Colonic mucosa (tissue), 4 donors: Measurements from ENCODE around the gene RNF19B. TPM values are rescaled to one million over a fixed set of nuclear protein-coding genes. Genes with fewer than 3 reads are reported as not detected.

Experiments
- DNase-seq: peaks from one replicate; pipeline ENCODE4 v3.0.0-alpha.2; 2020
- H3K27ac ChIP-seq: fragments of 200-600 bp; one replicate; pipeline ENCODE4 v1.8.0; 2021
- H3K27me3 ChIP-seq: fragments of 200-600 bp; one replicate; pipeline ENCODE4 v1.8.0; 2021
- H3K36me3 ChIP-seq: fragments of 200-600 bp; one replicate; pipeline ENCODE4 v1.8.0; 2021
- H3K4me1 ChIP-seq: fragments of 200-600 bp; one replicate; pipeline ENCODE4 v1.8.0; 2021; ENCODE audit warnings: mild to moderate bottlenecking
- H3K4me3 ChIP-seq: fragments of 200-600 bp; one replicate; pipeline ENCODE4 v1.8.0; 2021
- H3K9ac ChIP-seq, 2 donors: one replicate each; pipeline ENCODE4 v1.7.0; 2013; ENCODE audit warnings: control low read depth in 2 of 2, low read depth in 2 of 2, low read length in 2 of 2
- H3K9me3 ChIP-seq: fragments of 200-600 bp; one replicate; pipeline ENCODE4 v1.8.0; 2021
- intact Hi-C: fragments of 100-400 bp; cut with DNase I; formaldehyde crosslinking; loops from one replicate; pipeline ENCODE4 v1.14.1; 2022
- total RNA-seq, 2 donors: library from RNA; stranded (reverse); fragmentation: NEBNext Ultra II Directional in 1 of 2; extraction: Animal tissue kit (Norgen Biotek cat#: 25700) in 1 of 2; gene quantifications; one replicate each; pipeline ENCODE4 v1.2.1, GENCODE V29; 2021
- TF ChIP-seq, protein P1 (sequence below): fragments of 200-600 bp; IDR thresholded peaks from one replicate; pipeline ENCODE4 v1.8.0; 2022; ENCODE audit warnings: antibody characterized with exemption, mild to moderate bottlenecking
- donor health status: healthy.
- donor health status: DM: no; HTN: no; CAD: no.
- donor health status: DM: no; HTN: no; CAD: no.

RNF19B gene
- total RNA-seq, 2 donors from 2014 or later: 44.4 to 106 TPM

DNA sequence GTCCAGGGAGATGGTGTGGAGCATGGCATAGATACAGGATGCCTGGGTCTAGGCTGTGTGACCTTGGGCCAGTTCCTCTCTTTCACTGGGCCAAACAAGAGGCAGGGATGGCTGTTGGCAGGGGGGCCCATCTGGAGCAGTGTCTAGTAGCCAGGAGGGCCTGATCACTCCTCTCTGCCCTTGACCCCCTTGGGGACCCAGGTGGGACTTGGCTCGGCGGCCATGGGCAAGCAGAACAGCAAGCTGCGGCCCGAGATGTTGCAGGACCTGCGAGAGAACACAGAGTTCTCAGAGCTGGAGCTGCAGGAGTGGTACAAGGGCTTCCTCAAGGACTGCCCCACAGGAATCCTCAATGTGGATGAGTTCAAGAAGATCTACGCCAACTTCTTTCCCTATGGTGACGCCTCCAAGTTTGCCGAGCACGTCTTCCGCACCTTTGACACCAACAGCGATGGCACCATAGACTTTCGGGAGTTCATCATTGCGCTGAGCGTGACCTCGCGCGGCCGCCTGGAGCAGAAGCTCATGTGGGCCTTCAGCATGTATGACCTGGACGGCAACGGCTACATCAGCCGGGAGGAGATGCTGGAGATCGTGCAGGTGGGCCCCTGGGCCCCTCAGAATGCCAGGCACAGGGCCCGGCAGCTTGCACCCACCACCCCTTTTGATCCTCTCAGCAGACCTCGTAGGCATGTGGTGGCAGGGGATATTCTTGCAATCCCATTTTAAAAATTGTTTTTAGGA, 75.8 kb downstream of the RNF19B start:
- Histone ChIP-seq H3K27ac (no peak overlapping the region), H3K27me3 (peaks cover 17% of the 10 kb centered on the region), H3K4me1 (no peaks in the 10 kb centered on the region), H3K9ac (no peak overlapping the region), H3K4me3 (no peak overlapping the region), H3K36me3 (no peaks in the 10 kb centered on the region), H3K9me3 (no peaks in the 10 kb centered on the region)
- TF ChIP-seq, protein P1, sequence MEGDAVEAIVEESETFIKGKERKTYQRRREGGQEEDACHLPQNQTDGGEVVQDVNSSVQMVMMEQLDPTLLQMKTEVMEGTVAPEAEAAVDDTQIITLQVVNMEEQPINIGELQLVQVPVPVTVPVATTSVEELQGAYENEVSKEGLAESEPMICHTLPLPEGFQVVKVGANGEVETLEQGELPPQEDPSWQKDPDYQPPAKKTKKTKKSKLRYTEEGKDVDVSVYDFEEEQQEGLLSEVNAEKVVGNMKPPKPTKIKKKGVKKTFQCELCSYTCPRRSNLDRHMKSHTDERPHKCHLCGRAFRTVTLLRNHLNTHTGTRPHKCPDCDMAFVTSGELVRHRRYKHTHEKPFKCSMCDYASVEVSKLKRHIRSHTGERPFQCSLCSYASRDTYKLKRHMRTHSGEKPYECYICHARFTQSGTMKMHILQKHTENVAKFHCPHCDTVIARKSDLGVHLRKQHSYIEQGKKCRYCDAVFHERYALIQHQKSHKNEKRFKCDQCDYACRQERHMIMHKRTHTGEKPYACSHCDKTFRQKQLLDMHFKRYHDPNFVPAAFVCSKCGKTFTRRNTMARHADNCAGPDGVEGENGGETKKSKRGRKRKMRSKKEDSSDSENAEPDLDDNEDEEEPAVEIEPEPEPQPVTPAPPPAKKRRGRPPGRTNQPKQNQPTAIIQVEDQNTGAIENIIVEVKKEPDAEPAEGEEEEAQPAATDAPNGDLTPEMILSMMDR: no peak
- no peak for DNase-seq
- intact Hi-C loops: no loop called here

GRCh38 chr1:32888134-32888533, 76.5 kb downstream of the RNF19B start:
- intact Hi-C loops: no loop called here
- no peak for DNase-seq
- H3K4me3 ChIP-seq: no peak overlapping the region
- H3K27me3 ChIP-seq: peaks cover 17% of the 10 kb centered on the region
- TF ChIP-seq, protein P1: no peak
- no peaks in the 10 kb centered on the region for H3K4me1 ChIP-seq
- no peaks in the 10 kb centered on the region for H3K36me3 ChIP-seq
- no peaks in the 10 kb centered on the region for H3K9me3 ChIP-seq
- no peak overlapping the region for H3K9ac ChIP-seq
- no peak overlapping the region for H3K27ac ChIP-seq

DNA sequence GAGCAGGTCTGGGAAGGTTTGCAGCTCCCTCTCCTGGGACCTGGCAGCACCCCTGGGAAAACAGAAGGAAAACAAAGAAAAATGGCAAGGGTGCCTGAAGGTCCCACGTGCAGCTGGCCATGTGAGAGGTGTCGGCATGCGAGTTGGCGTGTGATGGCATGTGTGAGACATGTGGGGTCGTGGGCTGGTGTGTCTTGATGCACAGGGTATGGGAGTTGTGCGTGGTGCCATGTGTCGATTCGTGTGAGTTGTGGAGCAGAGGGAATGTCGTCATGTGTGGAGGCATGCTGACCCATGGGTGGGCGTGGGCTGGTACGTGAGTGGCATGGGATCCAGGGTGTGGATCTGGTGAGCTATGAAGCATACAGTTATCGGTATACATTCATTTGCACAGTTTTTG, 77.0 kb downstream of the RNF19B start:
- no peaks in the 10 kb centered on the region for H3K9me3 ChIP-seq
- no peak for DNase-seq
- no peak overlapping the region for H3K4me3 ChIP-seq
- H3K4me1 ChIP-seq: no peaks in the 10 kb centered on the region
- intact Hi-C loops: no loop called here
- TF ChIP-seq, protein P1: no peak
- H3K36me3 ChIP-seq: no peaks in the 10 kb centered on the region
- H3K27me3 ChIP-seq: peaks cover 17% of the 10 kb centered on the region
- H3K27ac ChIP-seq: no peak overlapping the region
- no peak overlapping the region for H3K9ac ChIP-seq

DNA sequence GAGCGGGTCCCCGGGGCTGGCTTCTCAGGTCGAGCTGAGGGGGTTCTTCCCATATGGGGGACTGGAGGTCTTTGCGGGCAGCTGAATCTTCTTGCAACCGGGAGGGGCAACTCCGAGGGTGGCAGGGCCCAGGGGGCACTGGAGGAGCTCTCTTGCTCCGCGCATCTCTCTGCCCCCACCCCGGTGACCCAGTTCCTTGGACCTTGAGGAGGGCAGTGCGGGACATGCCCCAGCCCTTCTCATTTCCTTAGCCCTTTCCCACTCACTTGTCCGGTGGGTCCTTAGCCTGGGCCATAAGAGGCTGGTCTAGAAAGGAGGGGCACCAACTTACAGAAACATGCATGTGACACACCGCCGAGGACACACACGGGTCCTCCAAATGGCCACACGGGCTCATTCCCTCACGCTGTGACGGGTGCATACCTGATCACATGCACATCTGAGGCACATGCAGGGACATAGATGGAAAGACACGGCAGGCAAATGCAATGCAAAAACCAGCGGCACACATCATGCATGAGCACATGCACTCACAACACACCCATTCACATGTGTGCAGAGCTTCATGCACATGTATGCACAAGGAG, 77.7 kb downstream of the RNF19B start:
- no peak overlapping the region for H3K4me3 ChIP-seq

More for the DNA sequence above, 77.7 kb downstream of the RNF19B start:
- no peaks in the 10 kb centered on the region for H3K4me1 ChIP-seq
- H3K9me3 ChIP-seq: no peaks in the 10 kb centered on the region
- H3K36me3 ChIP-seq: no peaks in the 10 kb centered on the region
- H3K27me3 ChIP-seq: peaks cover 17% of the 10 kb centered on the region
- TF ChIP-seq, protein P1: no peak
- intact Hi-C loops: no loop called here
- DNase-seq: no peak
- H3K9ac ChIP-seq: no peak overlapping the region
- H3K27ac ChIP-seq: no peak overlapping the region

Other genes with a start within 250 kb of the RNF19B start
- gene YARS1, start 147.5 kb downstream of the RNF19B start, total RNA-seq: 100 to 1,000 TPM in 1 of 2 donors, 10 to 100 TPM in 1; 60.2 to 116 TPM
- gene S100PBP, start 147.2 kb downstream of the RNF19B start, total RNA-seq: 10 to 100 TPM; 19.0 to 24.9 TPM
- under 1 TPM; 0.45 to 0.64 TPM for gene FNDC5, start 93.9 kb downstream of the RNF19B start, total RNA-seq
- 1 to 10 TPM; 1.6 to 3.0 TPM for gene HPCA, start 78.3 kb downstream of the RNF19B start, total RNA-seq
- gene TMEM54, start 63.4 kb downstream of the RNF19B start, total RNA-seq: 100 to 1,000 TPM; 715 to 878 TPM
- gene AK2, start 72.1 kb upstream of the RNF19B start, total RNA-seq: 100 to 1,000 TPM; 206 to 243 TPM
- 10 to 100 TPM; 10.2 to 21.4 TPM for gene AZIN2, start 116.3 kb upstream of the RNF19B start, total RNA-seq
- 1 to 10 TPM; 4.9 to 6.2 TPM for gene TRIM62, start 217.2 kb upstream of the RNF19B start, total RNA-seq